ENCODE results near the gene MAEL.
A peak's percentile ranks its signal among the peaks of the same experiment; 100 is the strongest.
"Not testable (repeated sequence)": the region's sequence is repeated elsewhere in the genome, so short reads cannot be mapped to it uniquely, and the experiment has no call there.

Gene MAEL

DNA sequence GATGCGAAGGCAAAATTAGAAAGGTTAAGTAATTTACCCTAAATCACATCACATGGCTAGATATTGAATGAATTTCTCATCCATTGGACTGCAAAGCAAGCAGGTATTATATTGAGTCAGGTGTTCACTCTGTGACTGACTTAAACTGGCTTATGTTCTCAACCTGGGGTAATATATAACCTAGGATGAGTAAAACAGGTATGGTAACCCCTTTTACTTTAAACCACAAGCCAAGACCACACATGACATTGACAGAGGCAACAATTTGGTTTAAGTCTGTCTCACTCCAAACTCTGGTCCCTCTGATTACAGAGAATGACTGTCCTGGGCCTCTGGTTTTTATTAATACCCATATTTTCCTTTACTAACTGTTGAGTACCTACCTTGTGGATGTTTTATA lies 33.3 kb downstream of the MAEL start:
- Mint-ChIP-seq H3K9me3 (peaks cover 7% of the 10 kb centered on the region), H3K4me3 (no peak overlapping the region), H3K27me3 (ENCODE audit: low read depth, poor library complexity) (peaks cover 7% of the 10 kb centered on the region), H3K36me3 (ENCODE audit: low read depth) (no peaks in the 10 kb centered on the region), H3K4me1 (no peaks in the 10 kb centered on the region), H3K27ac (no peak overlapping the region)
- no peak for DNase-seq
- TF ChIP-seq, protein P1, sequence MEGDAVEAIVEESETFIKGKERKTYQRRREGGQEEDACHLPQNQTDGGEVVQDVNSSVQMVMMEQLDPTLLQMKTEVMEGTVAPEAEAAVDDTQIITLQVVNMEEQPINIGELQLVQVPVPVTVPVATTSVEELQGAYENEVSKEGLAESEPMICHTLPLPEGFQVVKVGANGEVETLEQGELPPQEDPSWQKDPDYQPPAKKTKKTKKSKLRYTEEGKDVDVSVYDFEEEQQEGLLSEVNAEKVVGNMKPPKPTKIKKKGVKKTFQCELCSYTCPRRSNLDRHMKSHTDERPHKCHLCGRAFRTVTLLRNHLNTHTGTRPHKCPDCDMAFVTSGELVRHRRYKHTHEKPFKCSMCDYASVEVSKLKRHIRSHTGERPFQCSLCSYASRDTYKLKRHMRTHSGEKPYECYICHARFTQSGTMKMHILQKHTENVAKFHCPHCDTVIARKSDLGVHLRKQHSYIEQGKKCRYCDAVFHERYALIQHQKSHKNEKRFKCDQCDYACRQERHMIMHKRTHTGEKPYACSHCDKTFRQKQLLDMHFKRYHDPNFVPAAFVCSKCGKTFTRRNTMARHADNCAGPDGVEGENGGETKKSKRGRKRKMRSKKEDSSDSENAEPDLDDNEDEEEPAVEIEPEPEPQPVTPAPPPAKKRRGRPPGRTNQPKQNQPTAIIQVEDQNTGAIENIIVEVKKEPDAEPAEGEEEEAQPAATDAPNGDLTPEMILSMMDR (IDR thresholded peaks at IDR 0.05): no peak

DNA sequence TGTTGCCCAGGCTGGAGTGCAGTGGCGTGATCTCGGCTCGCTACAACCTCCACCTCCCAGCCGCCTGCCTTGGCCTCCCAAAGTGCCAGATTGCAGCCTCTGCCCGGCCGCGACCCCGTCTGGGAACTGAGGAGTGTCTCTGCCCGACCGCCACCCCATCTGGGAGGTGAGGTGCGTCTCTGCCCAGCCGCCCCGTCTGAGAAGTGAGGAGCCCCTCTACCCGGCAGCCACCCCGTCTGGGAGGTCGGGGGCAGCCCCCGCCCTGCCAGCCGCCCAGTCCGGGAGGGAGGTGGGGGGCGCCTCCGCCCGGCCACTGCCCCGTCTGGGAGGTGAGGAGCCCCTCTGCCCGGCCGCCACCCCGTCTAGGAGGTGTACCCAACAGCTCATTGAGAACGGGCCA lies 40.5 kb downstream of the MAEL start:
- not testable (repeated sequence) for H3K4me1 Mint-ChIP-seq; H3K27ac Mint-ChIP-seq; H3K36me3 Mint-ChIP-seq (ENCODE audit: low read depth); H3K4me3 Mint-ChIP-seq; DNase-seq
- Mint-ChIP-seq H3K27me3 (ENCODE audit: low read depth, poor library complexity) (peaks cover 15% of the 10 kb centered on the region), H3K9me3 (peaks cover 31% of the 10 kb centered on the region)

DNA sequence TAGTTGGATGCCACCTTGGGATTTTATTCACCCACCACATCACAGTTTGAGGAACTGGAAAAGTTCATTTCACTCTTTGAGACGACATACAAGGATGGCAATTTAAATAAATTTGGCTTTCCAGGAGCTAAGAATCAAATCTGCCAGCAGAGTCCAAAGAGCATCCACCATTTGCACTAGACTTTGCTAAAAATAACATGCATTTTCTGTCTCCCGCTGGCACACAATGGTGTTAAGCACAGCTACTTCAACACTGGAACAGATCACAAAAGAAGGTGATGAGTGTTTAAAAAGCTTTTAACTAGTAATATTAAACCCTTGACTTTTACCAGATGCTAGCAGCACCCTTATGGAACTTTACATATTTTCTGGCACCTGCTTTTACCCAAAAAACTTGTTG lies 44.6 kb downstream of the MAEL start:
- no peak for DNase-seq
- Mint-ChIP-seq H3K27me3 (ENCODE audit: low read depth, poor library complexity) (peaks cover 11% of the 10 kb centered on the region), H3K4me3 (no peak overlapping the region), H3K27ac (no peak overlapping the region), H3K36me3 (ENCODE audit: low read depth) (no peaks in the 10 kb centered on the region), H3K9me3 (peaks cover 13% of the 10 kb centered on the region), H3K4me1 (no peaks in the 10 kb centered on the region)
- TF ChIP-seq, protein P1 (IDR thresholded peaks at IDR 0.05): no peak

DNA sequence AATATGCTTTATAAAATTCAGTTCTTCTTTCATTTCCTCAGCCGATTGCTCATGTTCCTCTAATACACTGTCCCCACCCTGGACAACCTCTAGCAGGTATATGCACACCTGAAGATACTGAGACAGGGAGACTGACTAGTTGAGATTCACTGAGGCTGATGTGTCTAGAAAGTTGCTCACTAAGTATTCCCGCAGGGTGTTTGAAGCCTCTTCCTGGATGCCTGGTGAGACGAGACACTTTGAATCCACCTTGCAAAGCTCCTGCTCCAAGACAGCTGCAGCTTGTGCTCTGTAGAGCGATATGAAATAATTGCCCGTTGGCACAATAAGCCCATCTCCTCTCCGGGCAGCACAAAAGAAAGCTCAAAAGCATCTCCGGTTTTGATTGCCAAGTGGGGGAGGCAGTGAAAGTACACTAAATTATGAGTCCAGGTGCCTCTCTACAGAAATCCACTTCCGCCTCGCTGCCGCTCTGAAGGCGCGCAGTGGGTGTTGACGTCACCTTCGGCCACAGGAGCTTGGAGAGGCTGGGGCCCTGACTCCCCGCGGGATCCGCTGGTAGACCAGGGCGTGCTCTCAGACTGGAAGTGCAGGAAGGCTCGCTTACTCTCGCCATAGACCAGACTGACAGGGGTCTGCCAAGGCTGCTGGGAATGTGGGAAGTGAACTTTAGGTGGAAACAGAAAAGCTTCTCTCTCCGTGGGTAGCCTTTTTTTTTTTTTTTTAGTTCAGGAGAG lies 54.8 kb downstream of the MAEL start:
- DNase-seq: no peak
- TF ChIP-seq, protein P1 (IDR thresholded peaks at IDR 0.05): no peak

DNA sequence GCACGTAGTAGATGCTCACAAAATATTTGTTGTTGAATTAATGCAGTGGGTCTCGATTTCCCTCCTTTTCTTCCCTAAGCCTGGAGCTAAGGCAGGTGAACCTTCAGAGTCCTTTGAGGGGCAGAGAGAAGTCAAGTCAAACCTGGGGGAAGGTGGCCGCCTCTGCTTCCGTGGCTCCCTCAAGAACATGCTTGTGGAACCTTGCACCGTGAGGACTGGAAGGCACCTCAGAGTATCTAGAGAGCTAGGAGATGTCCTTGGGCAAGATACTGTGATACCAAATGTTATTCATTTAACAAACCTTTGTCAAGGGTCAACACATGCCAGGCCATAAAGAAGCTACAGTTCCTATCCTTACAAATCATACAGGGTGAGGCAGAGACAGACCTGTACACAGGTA lies 62.8 kb downstream of the MAEL start:
- Mint-ChIP-seq H3K27me3 (ENCODE audit: low read depth, poor library complexity) (peaks cover 4% of the 10 kb centered on the region), H3K36me3 (ENCODE audit: low read depth) (no peaks in the 10 kb centered on the region), H3K4me1 (peaks cover 17% of the 10 kb centered on the region)

More for the DNA sequence above, 54.8 kb downstream of the MAEL start:
- Mint-ChIP-seq H3K4me3 (peak overlapping the region; percentile 5), H3K4me1 (peaks cover 2% of the 10 kb centered on the region), H3K27me3 (ENCODE audit: low read depth, poor library complexity) (peaks cover 10% of the 10 kb centered on the region), H3K27ac (no peak overlapping the region), H3K36me3 (ENCODE audit: low read depth) (no peaks in the 10 kb centered on the region), H3K9me3 (no peaks in the 10 kb centered on the region)

DNA sequence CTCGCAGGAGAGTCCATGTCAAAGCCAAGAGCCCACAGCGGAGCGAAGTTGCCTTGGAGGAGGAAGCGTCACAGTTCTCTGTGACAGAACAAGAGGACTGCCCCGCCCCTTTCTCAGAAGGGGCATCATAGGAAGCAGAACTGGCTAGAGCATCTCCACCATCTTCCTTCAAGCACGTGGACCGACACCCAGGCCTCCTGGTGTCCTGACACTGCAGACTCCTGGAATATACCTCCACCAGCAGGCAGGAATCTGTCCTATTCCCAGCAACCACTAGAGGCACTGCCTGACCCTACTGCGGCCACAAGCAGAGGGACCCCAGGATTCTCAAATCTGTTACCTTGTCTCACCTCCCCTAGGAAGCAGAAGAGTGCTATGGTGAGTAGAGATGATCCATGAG lies 63.3 kb downstream of the MAEL start:
- H3K4me3 Mint-ChIP-seq: no peak overlapping the region
- peak; percentile 26 for DNase-seq
- no peaks in the 10 kb centered on the region for H3K9me3 Mint-ChIP-seq
- TF ChIP-seq, protein P1 (IDR thresholded peaks at IDR 0.05): peak; percentile 62
- peaks cover 17% of the 10 kb centered on the region for H3K4me1 Mint-ChIP-seq
- no peak overlapping the region for H3K27ac Mint-ChIP-seq
- peaks cover 4% of the 10 kb centered on the region for H3K27me3 Mint-ChIP-seq (ENCODE audit: low read depth, poor library complexity)
- H3K36me3 Mint-ChIP-seq (ENCODE audit: low read depth): no peaks in the 10 kb centered on the region

More for the DNA sequence above, 62.8 kb downstream of the MAEL start:
- H3K4me3 Mint-ChIP-seq: no peak overlapping the region
- DNase-seq: no peak
- H3K27ac Mint-ChIP-seq: no peak overlapping the region
- no peaks in the 10 kb centered on the region for H3K9me3 Mint-ChIP-seq
- TF ChIP-seq, protein P1 (IDR thresholded peaks at IDR 0.05): no peak
